ENCODE results near the gene NCAPH2.

Gene NCAPH2

DNA sequence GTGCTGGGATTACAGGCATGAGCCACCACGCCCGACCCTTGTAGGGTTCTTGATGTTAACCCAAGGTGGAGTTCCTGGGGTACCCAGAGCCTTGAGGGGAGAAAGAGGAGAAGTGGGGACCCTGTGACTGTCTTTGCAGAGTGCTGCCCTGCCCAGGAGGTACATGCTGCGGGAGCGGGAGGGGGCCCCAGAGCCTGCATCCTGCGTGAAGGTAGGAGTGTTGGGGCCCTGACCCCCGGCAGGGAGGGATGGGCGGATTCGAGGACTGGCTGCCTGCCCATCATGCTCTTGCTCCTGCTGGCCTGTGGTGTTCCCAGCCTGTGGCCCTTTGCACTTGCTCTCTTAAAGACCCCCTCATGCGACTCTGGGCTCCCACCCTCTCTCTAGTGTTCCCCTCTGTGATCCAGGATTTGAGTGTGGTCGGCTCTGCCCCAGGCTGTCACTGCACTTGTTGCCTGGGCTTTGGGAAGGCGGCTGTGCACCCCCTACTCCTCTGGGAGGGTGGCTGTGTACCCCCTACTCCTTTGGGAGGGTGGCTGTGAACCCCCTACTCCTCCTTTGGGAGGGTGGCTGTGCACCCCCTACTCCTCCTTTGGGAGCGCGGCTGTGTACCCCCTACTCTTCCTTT lies 12.9 kb downstream of the NCAPH2 start:
- Histone ChIP-seq H3K4me3 (ENCODE audit: low read length) (no peak overlapping the region), H3K9me2 (replicated peaks; ENCODE audit: control insufficient read depth, low read length) (no peaks in the 10 kb centered on the region), H3K4me2 (ENCODE audit: low read length) (no peak overlapping the region), H3K36me3 (ENCODE audit: control insufficient read depth, low read length) (peaks cover 83% of the 10 kb centered on the region), H3K9me3 (ENCODE audit: control insufficient read depth, insufficient read depth, low read length) (no peaks in the 10 kb centered on the region), H4K20me1 (ENCODE audit: control insufficient read depth, insufficient read depth, low read depth, low read length) (0 out of 2 replicates have a peak, but pooled peaks cover 3% of the 10 kb centered on the region), H3F3A (ENCODE audit: control insufficient read depth, insufficient read depth) (no peaks in the 10 kb centered on the region), H3K27me3 (ENCODE audit: control insufficient read depth, low read length) (no peaks in the 10 kb centered on the region), H3K4me1 (ENCODE audit: control insufficient read depth, low read length) (peaks cover 11% of the 10 kb centered on the region), H3K27ac (ENCODE audit: low read depth, low read length) (no peak overlapping the region), H3K79me2 (ENCODE audit: control insufficient read depth, low read length) (peaks cover 66% of the 10 kb centered on the region)
- TF ChIP-seq EZH2phosphoT487 (IDR thresholded peaks at IDR 0.05; ENCODE audit: borderline replicate concordance, low read length) = no peak
- TF ChIP-seq, protein P1, sequence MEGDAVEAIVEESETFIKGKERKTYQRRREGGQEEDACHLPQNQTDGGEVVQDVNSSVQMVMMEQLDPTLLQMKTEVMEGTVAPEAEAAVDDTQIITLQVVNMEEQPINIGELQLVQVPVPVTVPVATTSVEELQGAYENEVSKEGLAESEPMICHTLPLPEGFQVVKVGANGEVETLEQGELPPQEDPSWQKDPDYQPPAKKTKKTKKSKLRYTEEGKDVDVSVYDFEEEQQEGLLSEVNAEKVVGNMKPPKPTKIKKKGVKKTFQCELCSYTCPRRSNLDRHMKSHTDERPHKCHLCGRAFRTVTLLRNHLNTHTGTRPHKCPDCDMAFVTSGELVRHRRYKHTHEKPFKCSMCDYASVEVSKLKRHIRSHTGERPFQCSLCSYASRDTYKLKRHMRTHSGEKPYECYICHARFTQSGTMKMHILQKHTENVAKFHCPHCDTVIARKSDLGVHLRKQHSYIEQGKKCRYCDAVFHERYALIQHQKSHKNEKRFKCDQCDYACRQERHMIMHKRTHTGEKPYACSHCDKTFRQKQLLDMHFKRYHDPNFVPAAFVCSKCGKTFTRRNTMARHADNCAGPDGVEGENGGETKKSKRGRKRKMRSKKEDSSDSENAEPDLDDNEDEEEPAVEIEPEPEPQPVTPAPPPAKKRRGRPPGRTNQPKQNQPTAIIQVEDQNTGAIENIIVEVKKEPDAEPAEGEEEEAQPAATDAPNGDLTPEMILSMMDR (IDR thresholded peaks at IDR 0.05; ENCODE audit: low read depth, low read length, poor library complexity, severe bottlenecking) = no peak

DNA sequence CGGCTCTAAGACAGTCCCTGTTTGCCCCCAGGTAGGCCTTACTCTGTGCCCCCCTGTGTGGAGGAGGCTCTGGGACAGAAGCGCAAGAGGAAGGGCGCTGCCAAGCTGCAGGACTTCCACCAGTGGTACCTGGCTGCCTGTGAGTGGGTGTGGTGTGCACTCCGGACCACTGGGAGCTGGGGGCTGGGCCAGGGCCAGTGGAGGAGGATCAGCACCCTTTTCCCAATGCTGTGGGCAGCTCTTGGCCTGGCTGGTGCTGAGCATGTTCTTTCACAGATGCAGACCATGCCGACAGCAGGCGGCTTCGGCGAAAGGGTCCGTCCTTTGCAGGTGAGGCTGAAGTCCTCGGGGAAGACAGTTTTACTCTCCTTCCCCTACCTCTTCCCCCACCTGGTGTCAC lies 13.7 kb downstream of the NCAPH2 start:
- H3K4me3 ChIP-seq (ENCODE audit: low read length) = no peak overlapping the region
- no peaks in the 10 kb centered on the region for H3F3A ChIP-seq (ENCODE audit: control insufficient read depth, insufficient read depth)
- no peak overlapping the region for H3K27ac ChIP-seq (ENCODE audit: low read depth, low read length)
- H3K79me2 ChIP-seq (ENCODE audit: control insufficient read depth, low read length) = peaks cover 62% of the 10 kb centered on the region
- H3K4me1 ChIP-seq (ENCODE audit: control insufficient read depth, low read length) = peaks cover 13% of the 10 kb centered on the region
- peaks cover 76% of the 10 kb centered on the region for H3K36me3 ChIP-seq (ENCODE audit: control insufficient read depth, low read length)
- H3K4me2 ChIP-seq (ENCODE audit: low read length) = no peak overlapping the region
- 0 out of 2 replicates have a peak, but pooled peaks cover 3% of the 10 kb centered on the region for H4K20me1 ChIP-seq (ENCODE audit: control insufficient read depth, insufficient read depth, low read depth, low read length)
- no peaks in the 10 kb centered on the region for H3K9me3 ChIP-seq (ENCODE audit: control insufficient read depth, insufficient read depth, low read length)
- no peaks in the 10 kb centered on the region for H3K27me3 ChIP-seq (ENCODE audit: control insufficient read depth, low read length)
- H3K9me2 ChIP-seq (replicated peaks; ENCODE audit: control insufficient read depth, low read length) = no peaks in the 10 kb centered on the region
- no peak for TF ChIP-seq EZH2phosphoT487 (IDR thresholded peaks at IDR 0.05; ENCODE audit: borderline replicate concordance, low read length)
- TF ChIP-seq, protein P1 (IDR thresholded peaks at IDR 0.05; ENCODE audit: low read depth, low read length, poor library complexity, severe bottlenecking) = no peak

DNA sequence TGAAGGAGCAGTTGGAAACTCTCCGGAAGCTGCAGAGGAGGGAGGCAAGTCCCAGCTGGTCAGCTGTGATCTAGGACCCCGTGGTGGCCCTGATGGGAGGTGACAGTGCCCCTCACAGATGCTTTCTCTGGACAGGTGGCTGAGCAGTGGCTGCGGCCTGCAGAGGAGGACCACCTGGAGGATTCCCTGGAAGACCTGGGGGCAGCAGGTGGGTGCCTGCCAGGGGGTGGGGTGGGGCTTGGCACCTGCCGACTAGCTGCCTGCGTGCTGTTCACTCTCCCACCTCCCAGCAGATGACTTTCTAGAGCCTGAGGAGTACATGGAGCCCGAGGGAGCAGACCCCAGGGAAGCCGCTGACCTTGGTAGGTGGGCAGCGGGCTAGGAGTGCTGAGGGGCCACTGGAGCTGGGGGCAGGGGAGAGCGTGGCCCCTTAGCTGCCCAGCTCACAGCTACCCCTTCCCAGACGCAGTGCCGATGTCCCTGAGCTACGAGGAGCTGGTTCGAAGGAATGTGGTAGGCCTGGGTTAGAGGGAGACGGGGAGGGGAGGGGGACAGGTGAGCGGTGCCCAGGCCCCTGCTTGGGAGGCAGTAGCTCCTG lies 14.3 kb downstream of the NCAPH2 start:
- peaks cover 2% of the 10 kb centered on the region; the same call in 1 of the 2 replicates for H3F3A ChIP-seq (ENCODE audit: control insufficient read depth, insufficient read depth)
- no peaks in the 10 kb centered on the region for H3K9me3 ChIP-seq (ENCODE audit: control insufficient read depth, insufficient read depth, low read length)
- peaks cover 59% of the 10 kb centered on the region for H3K79me2 ChIP-seq (ENCODE audit: control insufficient read depth, low read length)
- H3K27ac ChIP-seq (ENCODE audit: low read depth, low read length) = no peak overlapping the region
- no peaks in the 10 kb centered on the region for H4K20me1 ChIP-seq (ENCODE audit: control insufficient read depth, insufficient read depth, low read depth, low read length)
- H3K36me3 ChIP-seq (ENCODE audit: control insufficient read depth, low read length) = peaks cover 70% of the 10 kb centered on the region
- no peaks in the 10 kb centered on the region for H3K27me3 ChIP-seq (ENCODE audit: control insufficient read depth, low read length)
- no peak overlapping the region for H3K4me3 ChIP-seq (ENCODE audit: low read length)
- H3K9me2 ChIP-seq (replicated peaks; ENCODE audit: control insufficient read depth, low read length) = no peaks in the 10 kb centered on the region
- peaks cover 19% of the 10 kb centered on the region for H3K4me1 ChIP-seq (ENCODE audit: control insufficient read depth, low read length)
- TF ChIP-seq, protein P1 (IDR thresholded peaks at IDR 0.05; ENCODE audit: low read depth, low read length, poor library complexity, severe bottlenecking) = no peak
- no peak for TF ChIP-seq EZH2phosphoT487 (IDR thresholded peaks at IDR 0.05; ENCODE audit: borderline replicate concordance, low read length)
- no peak overlapping the region for H3K4me2 ChIP-seq (ENCODE audit: low read length)
